HG03575 (cell line): ENCODE data around the gene CFHR1.
A peak's percentile ranks its signal among the peaks of the same experiment; 100 is the strongest.
"Not testable (repeated sequence)": the region's sequence is repeated elsewhere in the genome, so short reads cannot be mapped to it uniquely, and the experiment has no call there.

Experiments used
- ATAC-seq: cut with Tn5 transposase; IDR thresholded peaks from one replicate; pipeline ENCODE4 v1.9.1; 2021; ENCODE audit not compliant: unreplicated experiment, insufficient number of reproducible peaks, low FRiP score; ENCODE audit errors: extremely low read depth

Gene CFHR1

DNA sequence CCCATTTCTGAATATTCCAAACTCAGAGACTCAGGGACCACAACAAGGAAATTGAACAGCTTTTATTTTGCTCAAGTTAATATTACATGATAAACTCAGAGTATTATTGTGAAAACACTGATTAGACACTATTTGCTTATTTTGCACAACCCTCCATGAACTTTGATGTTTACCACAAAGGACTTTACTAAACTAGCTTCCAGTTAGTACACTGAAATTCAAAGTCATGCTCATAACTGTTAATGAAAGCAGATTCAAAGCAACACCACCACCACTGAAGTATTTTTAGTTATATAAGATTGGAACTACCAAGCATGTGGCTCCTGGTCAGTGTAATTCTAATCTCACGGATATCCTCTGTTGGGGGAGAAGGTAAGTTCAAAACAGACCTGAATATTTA, at the start of gene CFHR1:
TSS of gene CFHR1 (plus strand) at position 201 of the 400 bp plus-strand sequence. CDS start at position 315, 114 bp downstream.
- ATAC-seq = not testable (repeated sequence)

DNA sequence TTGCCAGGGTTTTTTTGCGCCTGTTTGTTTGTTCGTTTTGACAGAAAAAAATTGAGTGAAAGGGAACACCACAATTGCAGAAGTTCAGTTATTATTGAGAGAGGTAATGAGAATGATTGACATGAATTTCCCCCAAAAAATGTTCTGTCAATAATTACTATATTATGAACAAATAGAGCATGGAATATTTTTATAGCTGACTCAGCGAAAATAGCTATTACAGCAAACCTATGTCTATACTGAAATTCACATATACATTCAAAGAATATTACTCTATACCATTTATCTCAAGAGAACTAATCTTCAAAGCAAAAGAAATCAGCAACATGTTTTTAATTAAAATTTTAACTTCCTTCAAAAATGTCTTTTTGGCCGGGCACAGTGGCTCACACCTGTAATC, 49.7 kb upstream of the CFHR1 start:
- not testable (repeated sequence) for ATAC-seq

DNA sequence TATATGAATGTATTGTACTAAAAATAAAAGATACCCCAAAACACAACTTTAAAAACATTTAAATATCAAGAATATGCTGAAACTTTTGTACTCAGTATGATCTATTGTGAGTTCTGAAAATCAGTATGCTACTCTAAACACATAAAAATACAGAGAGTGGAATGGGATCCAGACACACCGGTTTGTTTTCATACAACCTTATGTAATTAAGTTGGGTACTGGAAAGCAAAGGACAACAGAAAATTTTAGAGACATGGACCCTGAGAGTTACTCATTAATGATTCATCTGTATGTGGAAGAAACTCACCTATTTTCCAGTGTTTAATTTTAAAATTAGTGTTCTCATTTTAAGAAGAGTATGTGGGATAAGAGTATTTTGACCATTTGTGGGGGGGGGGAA, 45.8 kb upstream of the CFHR1 start:
- ATAC-seq = no peak

DNA sequence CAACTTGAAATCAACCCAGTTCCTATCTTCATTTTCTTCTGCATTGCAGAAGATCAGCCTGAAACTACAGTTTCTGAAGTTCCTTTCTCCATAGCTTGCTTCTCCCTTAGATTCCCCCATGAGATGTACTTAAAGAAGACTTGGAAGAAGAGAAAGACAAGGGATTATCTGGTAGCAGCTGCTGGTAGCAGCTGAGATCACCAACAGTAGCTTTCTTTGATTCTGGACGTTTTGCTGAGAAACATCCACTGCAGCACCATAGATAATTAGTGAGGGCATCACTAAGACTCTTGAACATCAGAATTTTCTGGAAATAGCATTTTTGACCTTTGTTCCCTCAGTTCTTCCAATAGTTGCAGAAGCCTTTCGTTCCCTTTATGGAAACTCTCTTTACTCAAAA, 45.4 kb upstream of the CFHR1 start:
- no peak for ATAC-seq

DNA sequence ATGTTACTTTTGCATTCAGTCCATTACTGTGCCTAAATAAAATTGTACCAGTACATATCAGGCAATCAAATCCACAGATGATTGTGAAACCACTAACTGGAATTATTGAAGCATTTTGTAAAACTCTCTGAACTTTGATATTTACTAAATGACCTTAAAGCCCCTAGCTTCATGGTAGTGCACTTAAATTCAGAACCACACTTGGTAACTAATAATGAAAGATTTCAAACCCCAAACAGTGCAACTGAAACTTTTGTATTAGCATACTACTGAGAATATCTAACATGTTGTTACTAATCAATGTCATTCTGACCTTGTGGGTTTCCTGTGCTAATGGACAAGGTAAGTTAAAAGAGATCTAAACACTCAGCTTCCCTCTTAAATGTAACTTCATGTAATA, 44.9 kb upstream of the CFHR1 start, which contains the start of gene CFHR3:
TSS of gene CFHR3 (plus strand) at position 238 of the 400 bp plus-strand sequence. CDS start at position 285, 47 bp downstream.
- ATAC-seq = no peak

DNA sequence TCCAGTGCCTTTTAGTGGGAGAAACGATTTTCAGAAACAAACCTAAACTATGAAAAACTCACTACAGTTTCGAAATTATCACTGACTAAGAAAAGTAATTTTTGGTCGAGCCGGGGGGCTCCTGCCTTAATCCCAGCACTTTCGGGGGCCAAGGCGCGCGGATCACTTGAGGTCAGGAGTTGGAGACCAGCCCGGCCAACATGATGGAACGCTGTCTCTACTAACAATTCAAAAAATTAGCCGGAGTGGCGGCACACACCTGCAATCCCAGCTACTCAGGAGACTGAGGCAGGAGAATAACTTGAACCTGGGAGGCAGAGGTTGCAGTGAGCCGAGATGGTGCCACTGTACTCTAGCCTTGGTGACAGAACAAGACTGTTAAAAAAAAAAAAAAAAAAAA, 41.9 kb upstream of the CFHR1 start:
- no peak for ATAC-seq

DNA sequence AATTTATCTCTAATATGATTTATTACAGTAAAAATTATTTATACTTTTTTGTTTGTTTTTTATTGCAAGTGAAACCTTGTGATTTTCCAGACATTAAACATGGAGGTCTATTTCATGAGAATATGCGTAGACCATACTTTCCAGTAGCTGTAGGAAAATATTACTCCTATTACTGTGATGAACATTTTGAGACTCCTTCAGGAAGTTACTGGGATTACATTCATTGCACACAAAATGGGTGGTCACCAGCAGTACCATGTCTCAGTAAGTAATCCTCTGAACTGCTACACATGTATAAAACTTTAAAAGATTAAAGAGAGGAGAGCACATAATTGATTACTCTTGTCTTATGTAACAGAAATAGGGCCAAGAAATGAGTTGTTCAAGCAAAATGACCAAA, 40.4 kb upstream of the CFHR1 start:
- no peak for ATAC-seq

DNA sequence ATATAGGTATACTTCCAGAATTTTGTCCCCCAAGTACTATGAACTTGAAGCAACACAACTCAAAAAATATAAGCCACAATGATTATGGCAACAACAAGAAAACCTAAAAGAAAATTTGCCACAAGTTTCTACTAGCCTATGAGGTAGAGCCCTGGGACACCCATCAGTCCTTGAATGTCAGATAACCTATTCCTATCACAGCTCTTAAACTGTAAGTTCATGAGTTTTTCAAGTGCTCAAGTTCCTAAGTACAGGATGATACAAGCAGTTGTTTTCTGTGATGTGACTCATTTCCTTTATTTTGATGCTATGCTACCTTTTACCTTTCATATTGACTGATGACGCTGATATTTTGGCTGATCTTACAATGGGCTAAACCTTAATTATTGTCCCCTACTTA, 28.3 kb upstream of the CFHR1 start:
- not testable (repeated sequence) for ATAC-seq

DNA sequence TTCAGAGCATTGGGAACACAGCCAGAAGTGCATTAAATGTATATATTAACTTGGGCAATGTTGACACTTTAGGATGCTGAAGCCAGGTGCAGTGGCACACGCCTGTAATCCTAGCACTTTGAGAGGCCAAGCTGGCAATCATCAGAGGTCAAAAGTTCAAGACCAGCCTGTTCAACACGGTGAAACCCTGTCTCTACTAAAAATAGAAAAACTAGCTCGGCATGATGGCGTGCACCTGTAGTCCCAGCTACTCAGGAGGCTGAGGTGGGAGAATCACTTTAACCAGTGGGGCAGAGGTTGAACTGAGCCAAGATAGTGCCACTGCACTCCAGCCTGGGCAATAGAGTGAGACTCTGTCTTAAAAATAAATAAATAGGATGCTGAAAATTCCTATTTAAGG, 25.4 kb upstream of the CFHR1 start:
- ATAC-seq = not testable (repeated sequence)

DNA sequence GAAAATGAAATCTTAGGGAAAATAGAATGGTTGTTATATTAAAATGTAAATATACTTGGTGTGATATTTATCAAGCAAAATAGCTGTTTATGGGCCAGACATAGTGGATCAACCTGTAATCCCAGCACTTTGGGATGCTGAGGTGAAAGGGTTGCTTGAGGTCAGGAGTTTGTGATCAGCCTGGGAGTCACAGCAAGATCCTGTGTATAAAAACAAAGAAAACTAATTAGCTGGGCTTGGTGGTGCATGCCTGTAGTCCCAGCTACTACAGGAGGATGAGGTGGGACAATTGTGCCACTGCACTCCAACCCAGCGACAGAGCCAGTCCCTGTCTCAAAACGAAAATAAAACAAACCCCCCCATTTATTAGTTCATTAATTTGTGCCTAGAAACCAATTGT, 21.6 kb upstream of the CFHR1 start:
- no peak for ATAC-seq

DNA sequence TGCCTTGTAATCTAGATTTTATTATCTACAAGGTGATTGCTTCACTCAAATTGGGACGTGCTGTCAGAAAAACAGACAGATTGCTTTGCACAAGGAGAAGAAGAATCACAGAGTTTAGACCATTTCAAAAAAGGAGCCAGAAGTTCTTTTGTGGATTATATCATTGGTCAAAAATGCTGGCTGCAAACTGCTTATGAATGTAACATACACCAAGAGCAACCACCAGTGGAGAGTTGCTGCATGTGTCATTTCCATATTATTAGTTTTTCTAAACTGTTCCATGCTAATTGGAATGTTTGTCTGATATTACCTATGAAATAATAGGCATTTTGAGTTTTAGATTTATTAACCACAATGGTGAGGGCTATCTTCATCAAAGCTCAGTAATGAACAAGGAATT, 17.6 kb upstream of the CFHR1 start:
- ATAC-seq = not testable (repeated sequence)

DNA sequence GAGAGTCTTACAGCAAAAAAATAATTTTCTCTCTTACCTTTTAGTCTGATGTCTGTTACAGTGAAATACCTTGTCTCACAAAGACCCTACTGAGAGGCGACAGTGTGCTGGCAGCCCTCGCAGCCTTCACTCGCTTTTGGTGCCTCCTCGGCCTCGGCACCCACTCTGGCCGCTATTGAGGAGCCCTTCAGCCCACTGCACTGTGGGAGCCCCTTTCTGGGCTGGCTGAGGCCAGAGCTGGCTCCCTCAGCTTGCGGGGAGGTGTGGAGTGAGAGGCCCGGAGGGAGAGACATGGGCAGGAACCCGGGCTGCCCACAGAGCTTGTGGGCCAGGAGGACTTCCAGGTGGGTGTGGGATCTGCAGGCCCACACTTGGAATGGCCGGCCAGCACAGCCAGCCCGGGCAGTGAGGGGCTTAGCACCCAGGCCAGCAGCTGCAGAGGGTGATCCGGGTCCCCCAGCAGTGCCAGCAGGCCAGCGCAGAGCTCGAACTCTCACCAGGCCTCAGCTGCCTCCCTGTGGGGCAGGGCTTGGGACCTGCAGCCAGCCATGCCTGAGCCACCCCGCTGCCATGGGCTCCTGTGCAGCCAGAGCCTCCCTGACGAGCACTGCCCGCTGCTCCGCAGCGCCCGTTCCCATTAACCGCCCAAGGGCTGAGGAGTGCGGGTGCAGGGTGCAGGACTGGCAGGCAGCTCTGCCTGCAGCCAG, 10.8 kb upstream of the CFHR1 start:
- no peak for ATAC-seq

DNA sequence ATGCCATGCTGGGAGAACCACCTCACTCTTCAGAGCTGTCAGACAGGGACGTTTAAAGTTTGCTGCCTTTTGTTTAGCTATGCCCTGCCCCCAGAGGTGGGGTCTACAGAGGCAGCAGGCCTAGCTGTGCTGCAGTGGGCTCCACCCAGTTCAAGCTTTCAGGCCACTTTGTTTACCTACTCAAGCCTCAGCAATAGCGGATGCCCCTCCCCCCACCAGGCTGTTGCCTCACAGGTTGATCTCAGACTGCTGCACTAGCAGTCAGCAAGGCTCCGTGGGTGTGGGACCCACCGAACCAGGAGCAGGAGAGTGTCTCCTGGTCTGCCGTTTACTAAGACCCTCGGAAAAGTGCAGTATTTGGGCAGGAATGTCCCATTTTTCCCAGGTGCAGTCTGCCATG, 2.1 kb upstream of the CFHR1 start:
- not testable (repeated sequence) for ATAC-seq

DNA sequence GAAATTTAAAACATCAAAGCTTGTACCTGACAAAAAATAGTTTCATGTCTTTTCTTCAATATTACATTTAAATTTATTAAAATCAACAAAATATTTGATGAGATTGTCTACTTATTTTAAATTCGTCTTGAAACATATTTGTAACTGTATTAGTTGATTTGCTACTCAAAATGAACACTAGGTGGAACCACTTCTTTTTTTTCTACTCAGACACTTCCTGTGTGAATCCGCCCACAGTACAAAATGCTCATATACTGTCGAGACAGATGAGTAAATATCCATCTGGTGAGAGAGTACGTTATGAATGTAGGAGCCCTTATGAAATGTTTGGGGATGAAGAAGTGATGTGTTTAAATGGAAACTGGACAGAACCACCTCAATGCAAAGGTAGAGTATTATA, 8.3 kb downstream of the CFHR1 start:
- ATAC-seq = peak; percentile 86

DNA sequence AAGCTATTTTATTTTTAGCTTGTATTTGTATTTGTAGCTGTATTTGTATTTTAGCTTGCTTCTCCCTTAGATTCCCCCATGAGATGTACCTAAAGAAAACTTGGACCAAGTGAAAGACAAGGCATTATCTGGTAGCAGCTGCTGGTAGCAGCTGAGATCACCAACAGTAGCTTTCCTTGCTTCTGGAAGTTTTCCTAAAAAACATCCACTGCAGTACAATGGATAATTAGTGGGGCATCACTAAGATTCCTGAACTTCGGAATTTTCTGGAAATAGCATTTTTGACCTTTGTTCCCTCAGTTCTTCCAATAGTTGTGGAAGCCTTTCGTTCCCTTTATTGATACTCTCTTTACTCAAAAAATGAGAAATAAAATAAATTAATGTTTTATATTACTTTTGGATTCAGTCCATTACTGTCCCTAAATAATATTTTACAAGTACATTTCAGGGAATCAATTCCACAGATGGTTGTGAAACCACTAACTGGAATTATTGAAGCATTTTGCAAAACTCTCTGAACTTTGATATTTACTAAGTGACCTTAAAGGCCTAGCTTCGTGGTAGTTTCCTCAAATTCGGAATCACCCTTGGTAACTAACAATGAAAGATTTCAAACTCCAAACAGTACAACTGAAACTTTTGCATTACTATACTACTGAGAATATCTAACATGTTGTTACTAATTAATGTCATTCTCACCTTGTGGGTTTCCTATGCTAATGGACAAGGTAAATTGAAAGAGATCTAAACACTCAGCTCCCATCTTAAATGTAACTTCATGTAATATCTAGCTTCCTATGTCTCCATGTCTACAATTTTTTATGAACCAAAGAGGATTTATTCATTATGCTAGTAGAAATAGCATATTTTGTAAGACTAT, 30.3 kb downstream of the CFHR1 start:
- ATAC-seq = not testable (repeated sequence)

DNA sequence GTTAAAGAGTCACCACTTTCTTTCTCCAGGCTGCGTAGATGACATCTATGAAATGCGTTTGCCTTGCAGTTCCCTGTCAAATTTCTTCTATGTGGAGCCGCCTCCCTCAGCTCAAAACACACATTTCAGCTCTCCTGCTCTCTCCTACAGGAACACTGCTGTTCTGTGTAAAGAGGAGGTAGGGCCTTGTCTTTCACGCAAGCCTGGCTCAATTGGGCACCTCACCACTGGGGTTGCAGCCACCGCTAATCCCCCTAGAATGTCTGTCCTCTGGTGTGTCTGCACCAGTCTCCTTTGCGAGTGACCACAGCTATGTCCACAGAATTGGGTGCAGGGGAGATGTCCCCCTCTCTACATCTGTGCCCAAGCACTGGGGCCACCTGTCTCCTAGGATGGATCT, 36.5 kb downstream of the CFHR1 start:
- ATAC-seq = no peak

DNA sequence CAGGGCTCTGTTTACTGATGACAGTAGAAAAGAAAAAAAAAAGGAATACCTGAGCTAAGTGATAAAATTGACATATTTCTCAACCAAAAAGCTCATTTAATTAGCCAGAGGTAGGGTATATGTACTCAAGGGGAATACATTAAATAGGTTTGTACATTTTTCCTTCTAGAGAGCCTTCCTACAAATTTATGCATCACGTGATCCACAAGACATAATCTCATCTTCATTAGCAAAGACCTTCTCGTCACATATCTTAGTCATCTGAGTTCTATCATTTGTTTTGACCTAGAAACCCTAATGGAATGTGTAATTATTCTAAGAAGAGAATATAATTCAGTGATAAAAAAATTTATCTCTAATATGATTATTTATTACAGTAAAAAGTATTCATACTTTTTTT, 37.7 kb downstream of the CFHR1 start:
- no peak for ATAC-seq

DNA sequence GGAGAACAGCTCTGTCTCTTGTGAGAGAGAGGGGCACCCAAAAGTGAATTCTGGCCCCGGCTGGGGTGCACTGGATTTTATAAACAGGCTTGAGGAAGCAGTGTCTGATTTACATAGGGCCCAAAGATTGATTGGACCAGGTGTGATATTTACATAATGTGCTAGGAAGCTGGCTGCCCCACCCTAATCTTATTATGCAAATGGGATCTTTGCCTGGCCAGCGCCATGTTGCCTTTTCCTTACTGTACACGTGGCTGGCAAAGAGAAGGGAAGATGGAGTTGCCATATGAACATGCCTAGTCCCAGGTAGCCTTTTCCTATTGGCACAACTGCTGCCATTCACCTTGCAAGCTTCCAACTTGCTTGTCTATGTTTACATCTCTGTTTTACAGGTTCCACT, 39.3 kb downstream of the CFHR1 start:
- ATAC-seq = no peak

DNA sequence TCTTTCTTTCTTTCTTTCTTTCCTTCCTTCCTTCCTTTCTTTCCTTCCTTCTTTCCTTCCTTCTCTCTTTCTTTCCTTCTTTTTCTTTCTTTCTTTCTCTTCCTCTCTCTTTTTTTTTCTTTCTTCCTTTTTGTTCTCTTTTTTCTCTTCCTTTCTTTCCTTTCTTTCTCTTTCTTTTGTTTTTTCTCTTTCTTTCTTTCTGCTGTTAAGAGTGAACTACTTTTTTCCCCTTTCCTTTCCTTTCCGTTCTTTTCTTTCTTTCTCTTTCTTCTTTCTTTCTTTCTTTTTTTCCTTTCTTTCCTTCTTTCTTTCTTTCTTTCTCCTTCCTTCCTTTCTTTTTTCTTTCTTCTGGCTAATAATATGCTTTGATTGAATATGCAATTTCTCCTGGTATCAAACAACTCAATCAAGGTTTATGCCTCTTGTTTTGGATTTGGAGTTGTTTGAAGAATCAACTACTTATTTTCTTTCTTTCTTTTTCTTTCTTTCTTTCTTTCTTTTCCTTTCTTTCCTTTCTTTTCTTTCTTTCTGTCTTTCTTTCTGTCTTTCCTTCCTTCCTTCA, 40.9 kb downstream of the CFHR1 start:
- ATAC-seq = no peak

DNA sequence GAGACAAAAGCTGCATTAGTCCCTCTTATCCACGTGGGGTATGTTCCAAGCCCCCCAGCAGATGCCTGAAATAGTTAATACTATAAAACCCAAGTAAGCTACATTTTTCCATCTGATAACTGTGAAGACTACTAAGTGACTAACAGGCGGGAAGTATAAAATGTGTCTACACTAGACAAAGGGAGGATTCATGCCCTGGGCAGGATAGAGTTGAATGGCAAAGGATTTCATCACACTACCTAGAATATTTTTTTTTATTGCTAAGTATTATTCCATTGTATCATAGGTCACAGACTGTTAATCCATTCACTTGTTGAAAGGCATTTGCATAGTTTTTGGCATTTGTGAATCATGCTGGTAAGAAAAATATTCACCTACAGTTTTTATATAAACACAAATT, 41.9 kb downstream of the CFHR1 start:
- ATAC-seq = no peak
